Activated naive CD4-positive, alpha-beta T cell treated with anti-CD3 and anti-CD28 coated beads, Interleukin-2, amount 50 U/mL, for 24 hours (primary cell): Measurements from ENCODE around the gene KPTN.

ENCODE experiments used
- H3K27ac Mint-ChIP-seq: one replicate; pipeline ENCODE4 v1.8.0; 2021; ENCODE audit warnings: mild to moderate bottlenecking, mixed read lengths
- H3K27me3 Mint-ChIP-seq: one replicate; pipeline ENCODE4 v1.8.0; 2021; ENCODE audit warnings: mixed read lengths
- H3K36me3 Mint-ChIP-seq: one replicate; pipeline ENCODE4 v1.8.0; 2021; ENCODE audit warnings: mixed read lengths
- H3K4me1 Mint-ChIP-seq: one replicate; pipeline ENCODE4 v1.8.0; 2021; ENCODE audit warnings: mixed read lengths
- H3K4me3 Mint-ChIP-seq: one replicate; pipeline ENCODE4 v1.8.0; 2021; ENCODE audit warnings: mild to moderate bottlenecking, mixed read lengths
- H3K9me3 Mint-ChIP-seq: one replicate; pipeline ENCODE4 v1.8.0; 2021; ENCODE audit warnings: mixed read lengths

The KPTN gene

DNA sequence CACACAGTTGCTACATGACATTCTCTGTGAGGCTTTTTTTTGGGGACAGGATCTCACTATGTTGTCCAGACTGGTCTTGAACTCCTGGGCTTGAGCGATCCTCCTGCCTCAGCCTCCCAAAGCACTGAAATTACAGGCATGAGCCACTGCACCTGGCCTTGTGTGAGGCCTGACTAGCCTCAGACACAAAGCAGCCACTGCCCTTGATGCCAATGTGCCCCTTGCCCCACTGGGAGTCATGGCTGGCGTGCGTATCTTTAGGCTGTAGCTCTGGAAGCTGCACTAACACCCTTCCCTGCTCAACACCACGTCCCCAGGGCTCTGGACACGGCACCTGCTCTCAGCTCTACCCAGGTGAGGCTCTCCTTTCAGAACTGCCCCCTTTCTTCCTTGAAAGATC, 14.5 kb upstream of the KPTN start:
- no peak overlapping the region for H3K4me3 Mint-ChIP-seq
- H3K9me3 Mint-ChIP-seq, result no peaks in the 10 kb centered on the region
- no peaks in the 10 kb centered on the region for H3K27me3 Mint-ChIP-seq

DNA sequence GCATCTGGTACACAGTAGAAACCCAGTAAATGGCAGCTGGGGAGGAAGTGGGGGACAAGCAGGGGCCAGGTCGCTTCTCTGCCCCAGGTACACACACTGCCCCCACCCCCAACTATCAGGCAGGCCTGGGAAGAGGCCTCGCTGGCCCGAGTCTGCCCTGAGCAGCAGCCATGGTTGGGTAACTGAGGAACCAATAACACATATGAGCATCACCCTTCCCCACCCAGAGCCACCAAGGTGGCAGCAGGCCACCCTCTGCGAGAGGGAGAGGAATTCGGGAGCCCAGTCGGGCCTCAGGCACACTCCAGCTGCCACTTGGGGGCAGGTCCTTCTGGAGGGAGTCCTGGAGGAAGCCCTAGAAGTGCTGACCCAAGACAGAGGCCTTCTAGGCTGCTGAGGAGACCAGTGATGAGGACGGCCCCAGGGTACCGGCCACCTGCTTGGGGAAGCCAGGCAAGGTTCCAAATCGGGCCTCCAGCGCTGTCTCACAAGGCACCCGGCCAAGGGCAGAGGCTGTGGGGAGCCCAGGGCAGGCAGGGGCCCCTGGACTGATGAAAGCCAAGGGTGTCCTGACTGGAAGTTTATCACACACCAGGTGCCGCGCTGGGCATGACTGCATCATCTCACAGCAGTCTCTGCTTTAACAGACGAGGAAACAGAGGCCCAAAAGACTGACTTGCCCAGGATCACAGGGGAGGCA, 14.0 kb upstream of the KPTN start:
- H3K4me3 Mint-ChIP-seq, result no peak overlapping the region
- H3K27ac Mint-ChIP-seq, result no peak overlapping the region
- H3K27me3 Mint-ChIP-seq, result no peaks in the 10 kb centered on the region
- no peaks in the 10 kb centered on the region for H3K9me3 Mint-ChIP-seq
- H3K36me3 Mint-ChIP-seq, result peaks cover 5% of the 10 kb centered on the region
- H3K4me1 Mint-ChIP-seq, result no peaks in the 10 kb centered on the region

More for the DNA sequence above, 14.5 kb upstream of the KPTN start:
- no peaks in the 10 kb centered on the region for H3K4me1 Mint-ChIP-seq
- H3K27ac Mint-ChIP-seq, result peak overlapping the region; percentile 24
- peaks cover 8% of the 10 kb centered on the region for H3K36me3 Mint-ChIP-seq

DNA sequence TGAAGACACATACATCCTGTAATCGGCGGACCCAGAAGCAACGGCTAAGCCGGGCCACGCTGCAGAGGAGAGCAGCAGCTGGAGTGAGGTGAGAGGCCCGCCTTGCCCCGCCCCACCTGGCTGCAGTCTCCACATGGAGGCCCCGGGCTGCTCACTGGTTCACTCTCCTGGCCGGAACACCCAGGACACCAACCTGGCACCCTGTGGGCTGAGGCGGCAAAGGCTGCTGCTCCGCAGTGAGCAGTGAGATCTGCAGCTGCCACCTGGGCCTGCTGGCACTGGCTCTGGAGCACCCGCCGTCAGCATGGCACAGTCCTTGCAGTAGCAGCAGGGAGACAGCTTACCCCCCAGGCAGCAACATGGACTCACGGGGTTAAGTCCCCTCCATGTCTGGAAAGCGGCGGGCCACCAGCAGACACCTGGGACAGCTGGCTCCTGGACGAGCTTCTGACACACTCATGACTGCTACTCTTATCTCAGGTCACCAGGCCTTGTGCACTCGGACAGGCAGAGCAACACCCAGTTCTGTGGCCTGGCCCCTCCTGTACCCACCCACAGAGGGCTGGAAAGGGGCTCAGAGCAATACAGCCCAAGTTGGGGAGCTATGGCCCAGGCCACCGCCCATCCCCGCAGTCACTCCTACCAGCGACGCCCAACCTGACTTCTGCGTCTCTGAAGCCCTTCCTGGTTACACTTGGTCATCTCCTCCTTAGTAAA, 13.2 kb upstream of the KPTN start:
- Mint-ChIP-seq H3K4me3 (no peak overlapping the region), H3K4me1 (no peaks in the 10 kb centered on the region), H3K9me3 (no peaks in the 10 kb centered on the region), H3K27ac (no peak overlapping the region), H3K36me3 (peaks cover 2% of the 10 kb centered on the region), H3K27me3 (no peaks in the 10 kb centered on the region)

- peak overlapping the region; percentile 68 for H3K27ac Mint-ChIP-seq
- H3K9me3 Mint-ChIP-seq, result no peaks in the 10 kb centered on the region
- peaks cover 2% of the 10 kb centered on the region for H3K36me3 Mint-ChIP-seq
- no peaks in the 10 kb centered on the region for H3K27me3 Mint-ChIP-seq
- no peaks in the 10 kb centered on the region for H3K4me1 Mint-ChIP-seq
- no peak overlapping the region for H3K4me3 Mint-ChIP-seq
Observed at GRCh38 chr19:47495478-47496372, 11.7 kb upstream of the KPTN start.

DNA sequence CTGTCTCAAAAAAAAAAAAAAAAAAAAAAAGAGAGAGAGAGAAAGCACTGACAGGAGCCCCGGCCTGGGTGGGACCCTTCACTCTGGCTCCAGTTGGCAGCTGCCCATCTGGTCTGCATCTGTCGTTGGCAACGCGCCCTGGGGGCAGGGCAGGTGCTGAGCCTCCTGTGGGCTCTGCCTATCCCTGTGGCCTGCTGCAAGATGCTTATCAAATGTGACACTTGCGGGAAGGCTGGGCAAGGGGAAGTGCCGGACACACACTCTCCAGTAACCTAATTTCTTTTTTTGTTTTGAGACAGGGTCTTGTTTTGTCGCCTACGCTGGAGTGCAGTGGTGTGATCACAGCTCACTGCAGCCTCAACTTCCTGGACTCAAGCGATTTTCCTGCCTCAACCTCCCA, 10.7 kb upstream of the KPTN start:
- peaks cover 2% of the 10 kb centered on the region for H3K36me3 Mint-ChIP-seq
- no peaks in the 10 kb centered on the region for H3K27me3 Mint-ChIP-seq
- H3K4me1 Mint-ChIP-seq, result no peaks in the 10 kb centered on the region
- H3K4me3 Mint-ChIP-seq, result no peak overlapping the region
- no peak overlapping the region for H3K27ac Mint-ChIP-seq
- no peaks in the 10 kb centered on the region for H3K9me3 Mint-ChIP-seq

DNA sequence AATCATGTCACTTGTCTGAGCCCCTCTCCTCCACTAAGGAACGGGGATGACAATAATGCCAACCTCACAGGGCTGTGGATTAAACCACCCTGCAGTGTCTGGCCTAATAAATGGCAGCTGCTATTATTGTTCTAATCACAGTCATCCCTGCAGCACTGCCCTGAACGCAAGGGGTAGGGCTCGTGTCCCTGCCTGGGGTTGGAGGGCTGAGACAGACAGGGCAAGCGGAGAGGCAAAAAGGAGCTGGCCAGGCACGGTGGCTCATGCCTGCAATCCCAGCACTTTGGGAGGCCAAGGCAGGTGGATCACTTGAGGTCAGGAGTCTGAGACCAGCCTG, 10.2 kb upstream of the KPTN start:
- Mint-ChIP-seq H3K36me3 (peaks cover 2% of the 10 kb centered on the region), H3K4me1 (no peaks in the 10 kb centered on the region)

DNA sequence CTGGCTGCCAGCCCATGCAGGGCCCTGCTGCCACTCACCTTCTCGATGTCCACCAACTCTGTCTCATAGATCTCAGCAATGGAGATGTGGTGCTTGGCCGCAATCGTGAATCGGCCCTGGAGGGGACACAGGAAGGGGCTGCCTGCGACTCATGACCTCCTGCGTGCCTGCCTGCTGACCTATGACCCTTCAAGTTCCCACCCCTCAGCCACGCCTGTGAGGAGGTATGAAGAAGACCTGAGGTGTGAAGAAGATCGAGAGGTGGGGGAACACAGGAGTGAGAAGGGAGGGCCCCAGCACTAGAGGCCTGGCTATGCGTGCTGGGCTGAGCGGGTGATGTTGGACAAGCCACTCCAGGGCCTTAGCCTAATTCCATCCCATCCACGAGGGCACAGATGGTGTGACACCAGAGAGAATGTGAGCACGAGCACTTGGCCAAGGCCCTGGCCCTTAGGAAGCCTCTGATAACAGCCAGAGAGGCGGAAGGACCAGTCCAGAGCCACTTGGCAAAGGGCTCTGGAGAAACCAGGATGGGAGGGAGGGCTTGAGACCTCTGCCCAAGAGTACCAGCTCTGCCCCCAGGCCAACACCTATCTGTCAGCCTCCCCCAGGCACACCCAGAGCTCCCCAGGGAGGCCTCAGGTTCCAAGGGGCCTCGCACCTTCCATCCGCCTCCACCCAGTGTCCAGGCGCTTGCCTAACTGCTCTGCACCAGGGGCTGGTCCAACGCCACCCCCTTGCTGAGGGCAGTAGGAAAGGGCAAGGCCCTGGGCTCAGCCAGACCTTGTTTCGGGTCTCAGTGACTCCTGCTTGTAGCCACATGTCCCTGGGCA, 9.6 kb upstream of the KPTN start:
- Mint-ChIP-seq H3K9me3 (no peaks in the 10 kb centered on the region), H3K4me3 (no peak overlapping the region), H3K4me1 (no peaks in the 10 kb centered on the region), H3K27ac (no peak overlapping the region), H3K36me3 (peaks cover 2% of the 10 kb centered on the region), H3K27me3 (no peaks in the 10 kb centered on the region)

More for the DNA sequence above, 10.2 kb upstream of the KPTN start:
- no peak overlapping the region for H3K27ac Mint-ChIP-seq
- H3K4me3 Mint-ChIP-seq, result no peak overlapping the region
- H3K27me3 Mint-ChIP-seq, result no peaks in the 10 kb centered on the region
- no peaks in the 10 kb centered on the region for H3K9me3 Mint-ChIP-seq

DNA sequence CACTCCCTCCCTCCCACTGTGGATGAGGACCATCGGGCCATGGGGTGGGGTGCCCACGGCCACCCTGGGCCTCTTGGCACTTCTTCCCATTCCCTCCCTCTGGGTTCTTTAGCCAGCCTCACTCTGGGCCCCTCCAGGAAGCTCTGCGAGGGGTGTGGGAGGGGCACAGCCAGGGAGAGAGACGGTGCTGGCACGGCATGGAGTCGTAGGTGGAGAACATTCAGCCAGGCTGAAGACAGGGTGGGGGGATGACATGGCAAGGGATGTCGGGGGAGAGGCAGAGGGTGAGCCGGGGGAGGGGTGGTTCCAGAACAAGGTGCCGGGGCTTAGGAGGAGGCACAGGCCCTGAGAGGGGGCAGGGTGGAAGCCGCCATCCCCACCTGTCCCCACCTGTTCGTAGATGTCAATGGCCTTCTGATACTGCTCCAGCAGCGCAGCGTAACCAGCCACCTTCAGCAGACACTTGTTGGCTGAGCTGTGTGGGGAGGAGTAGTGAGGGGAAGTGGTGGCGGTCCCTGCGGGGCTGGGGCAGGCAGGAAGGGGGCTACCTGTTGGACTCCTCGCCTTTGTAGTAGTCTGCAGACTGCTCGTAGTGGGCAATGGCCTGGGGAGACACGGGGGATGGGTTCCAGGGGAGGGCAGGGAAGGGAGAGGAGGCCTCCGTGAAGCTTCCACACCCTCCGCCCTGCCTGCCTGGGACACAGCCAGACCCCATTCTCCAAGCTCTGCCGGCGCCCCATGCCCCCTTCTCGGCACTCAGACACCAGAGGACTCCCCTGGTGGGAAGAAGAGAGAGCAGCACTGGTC, 8.8 kb upstream of the KPTN start:
- Mint-ChIP-seq H3K27me3 (no peaks in the 10 kb centered on the region), H3K27ac (no peak overlapping the region), H3K36me3 (peaks cover 2% of the 10 kb centered on the region), H3K4me1 (peaks cover 1% of the 10 kb centered on the region), H3K9me3 (no peaks in the 10 kb centered on the region), H3K4me3 (no peak overlapping the region)

- no peaks in the 10 kb centered on the region for H3K9me3 Mint-ChIP-seq
- H3K27me3 Mint-ChIP-seq, result no peaks in the 10 kb centered on the region
- peaks cover 2% of the 10 kb centered on the region for H3K36me3 Mint-ChIP-seq
- H3K27ac Mint-ChIP-seq, result no peak overlapping the region
- H3K4me1 Mint-ChIP-seq, result peaks cover 7% of the 10 kb centered on the region
- H3K4me3 Mint-ChIP-seq, result no peak overlapping the region
Observed at GRCh38 chr19:47492137-47492533, 8.1 kb upstream of the KPTN start.

DNA sequence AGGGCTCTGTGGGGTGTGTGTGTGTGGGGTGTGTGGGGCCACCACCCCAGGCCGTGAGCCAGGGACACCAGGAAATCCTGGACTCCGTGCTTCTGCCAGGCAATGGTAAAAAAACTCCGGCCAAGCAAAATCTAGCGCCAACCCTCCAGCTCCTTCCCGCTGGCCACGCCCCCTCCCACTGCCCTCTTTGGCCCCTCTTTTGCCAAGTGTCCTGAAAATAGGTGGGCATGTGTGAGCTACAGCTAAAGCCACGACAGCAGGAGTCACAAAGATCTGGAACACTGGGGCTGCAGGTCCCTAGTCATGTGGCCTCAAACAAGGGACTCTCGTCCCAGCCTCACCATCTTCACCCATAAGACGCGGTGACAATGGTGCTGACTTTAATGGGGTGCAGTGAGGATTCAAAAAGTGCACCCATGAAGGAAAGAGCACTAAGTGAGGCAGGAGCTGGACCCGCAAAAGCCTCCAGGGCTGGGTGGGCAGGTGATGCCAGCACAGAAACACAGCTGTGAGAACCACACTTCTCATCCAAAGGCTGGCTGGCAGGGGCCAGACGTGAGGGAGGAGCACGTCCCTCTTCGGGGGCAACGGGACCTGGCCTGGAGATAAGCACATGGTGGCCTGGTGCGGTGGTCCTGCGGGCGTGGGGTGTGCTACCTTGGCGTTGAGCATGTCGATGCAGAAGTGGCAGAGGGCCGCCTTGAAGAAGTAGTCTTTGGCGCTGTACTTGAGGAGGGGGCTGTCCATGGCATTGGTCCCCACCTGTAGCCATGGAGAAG, 7.5 kb upstream of the KPTN start:
- Mint-ChIP-seq H3K27me3 (no peaks in the 10 kb centered on the region), H3K4me1 (peaks cover 12% of the 10 kb centered on the region), H3K9me3 (no peaks in the 10 kb centered on the region), H3K4me3 (no peak overlapping the region), H3K27ac (no peak overlapping the region), H3K36me3 (no peaks in the 10 kb centered on the region)

GRCh38 chr19:47490847-47491246, 6.8 kb upstream of the KPTN start:
- Mint-ChIP-seq H3K9me3 (no peaks in the 10 kb centered on the region), H3K4me3 (no peak overlapping the region), H3K36me3 (no peaks in the 10 kb centered on the region), H3K27me3 (no peaks in the 10 kb centered on the region), H3K4me1 (peaks cover 15% of the 10 kb centered on the region), H3K27ac (no peak overlapping the region)

DNA sequence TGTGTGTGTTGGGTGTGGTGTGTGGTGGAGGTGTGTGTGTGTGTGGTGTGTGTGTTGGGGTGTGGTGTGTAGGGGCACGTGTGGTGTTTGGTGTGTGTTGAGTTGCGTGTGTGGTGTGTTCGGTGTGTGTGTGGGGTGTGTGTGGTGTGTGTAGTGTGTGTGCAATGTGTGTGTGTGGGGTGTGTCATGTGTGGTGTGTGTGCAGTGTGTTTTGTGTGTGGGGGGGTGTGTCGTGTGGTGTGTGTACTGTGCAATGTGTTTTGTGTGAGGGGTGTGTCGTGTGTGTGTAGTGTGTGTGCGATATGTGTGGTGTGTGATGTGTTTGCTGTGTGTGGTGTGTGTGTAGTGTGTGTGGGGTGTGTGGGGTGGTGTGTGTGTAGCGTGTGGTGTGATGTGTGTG, 6.0 kb upstream of the KPTN start:
- Mint-ChIP-seq H3K27me3 (no peaks in the 10 kb centered on the region), H3K4me1 (peaks cover 23% of the 10 kb centered on the region), H3K27ac (no peak overlapping the region), H3K4me3 (no peak overlapping the region), H3K9me3 (no peaks in the 10 kb centered on the region), H3K36me3 (no peaks in the 10 kb centered on the region)

DNA sequence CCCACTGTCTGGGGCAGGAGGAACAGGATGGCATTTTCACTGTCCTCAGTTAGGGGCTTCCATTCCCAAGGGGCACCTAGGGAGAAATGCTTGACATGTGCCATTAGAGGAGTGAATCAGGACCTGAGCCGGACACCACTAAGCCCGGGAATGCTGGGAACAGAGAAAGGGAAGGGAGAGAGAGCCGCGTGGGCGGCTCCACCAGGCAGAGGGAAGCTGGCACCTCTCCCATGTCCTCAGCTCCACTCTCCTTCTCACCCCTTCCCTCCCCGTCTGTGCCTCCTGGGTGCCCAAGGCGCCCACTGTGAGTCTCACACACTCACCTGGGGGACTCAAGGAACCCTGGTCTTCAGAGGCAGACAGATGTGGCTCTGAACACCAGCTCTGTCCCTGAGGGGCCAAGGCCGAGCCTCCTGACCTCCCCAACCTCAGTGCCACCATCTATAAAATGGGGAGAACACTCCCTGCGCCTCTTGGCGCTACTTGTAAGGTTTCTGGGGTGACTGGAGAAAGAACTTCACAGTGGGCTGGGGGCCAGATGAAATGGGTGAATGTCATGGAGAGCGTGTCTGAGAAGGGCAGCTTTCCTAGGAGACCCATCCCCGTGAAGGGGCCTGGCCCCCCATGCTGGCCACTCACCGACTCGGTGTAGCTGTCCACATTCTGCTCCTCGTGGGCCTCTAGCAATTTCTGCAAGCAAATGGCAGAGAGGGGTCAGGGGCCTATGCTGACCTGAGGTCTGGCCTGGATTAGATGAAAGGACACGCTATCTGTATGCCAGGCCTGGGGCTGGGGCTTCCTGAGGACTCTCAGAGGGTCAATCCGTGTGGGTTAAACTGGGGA, 5.3 kb upstream of the KPTN start:
- Mint-ChIP-seq H3K4me3 (no peak overlapping the region), H3K4me1 (peaks cover 28% of the 10 kb centered on the region), H3K27me3 (no peaks in the 10 kb centered on the region), H3K36me3 (no peaks in the 10 kb centered on the region), H3K27ac (peak overlapping the region; percentile 35), H3K9me3 (no peaks in the 10 kb centered on the region)
